ENCODE measurements around the gene ADAMTSL3. TPM values are rescaled to one million over a fixed set of nuclear protein-coding genes. Genes with fewer than 3 reads are reported as not detected.

ADAMTSL3 gene
- total and polyA plus RNA-seq, 2 of the 8 experiments (the other 6 are each of a cell fraction or from before 2014, with no cell fraction given): 0.35 to 1.4 TPM

DNA sequence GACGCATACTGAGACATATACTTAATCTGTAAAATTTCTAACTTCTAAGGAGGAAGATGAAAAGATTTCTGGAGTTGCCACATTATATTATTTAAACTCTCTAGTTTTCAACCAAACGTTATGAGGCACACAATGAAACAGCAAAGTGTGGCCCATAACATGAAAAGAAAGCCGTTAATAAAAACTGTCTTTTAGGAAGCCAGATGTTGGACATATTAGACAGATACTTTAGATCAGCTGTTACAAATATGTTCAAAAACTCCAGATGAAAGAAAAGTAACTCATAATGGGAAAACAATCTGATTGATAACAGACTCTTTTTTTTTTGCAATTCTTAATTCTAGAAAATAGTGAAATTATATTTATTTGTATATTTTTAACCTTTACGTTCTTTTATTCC lies 34.3 kb downstream of the ADAMTSL3 start (continued):
- TF ChIP-seq CHD7 (IDR thresholded peaks at IDR 0.05; ENCODE audit: insufficient replicate concordance, low read length): no peak
- no peak for TF ChIP-seq SIN3A (conservative IDR thresholded peaks at IDR 0.05 in 1 of 2, IDR thresholded peaks at IDR 0.05 in 1 of 2; ENCODE audit: low read depth in 1 of 2, low read length in 2 of 2)
- TF ChIP-seq YY1 (IDR thresholded peaks at IDR 0.05; ENCODE audit: low read depth, low read length): no peak
- TF ChIP-seq CHD2 (IDR thresholded peaks at IDR 0.05; ENCODE audit: low read length): no peak
- no peak for TF ChIP-seq RNF2 (IDR thresholded peaks at IDR 0.05; ENCODE audit: borderline replicate concordance, low read depth, low read length, missing control alignments, poor library complexity, severe bottlenecking)
